Fibroblast of skin of left biceps (primary cell): ENCODE measurements around the gene CLEC16A.
A peak's percentile ranks its signal among the peaks of the same experiment; 100 is the strongest.

Experiments
- DNase-seq, 2 experiments: peaks; one replicate each; pipeline ENCODE4 v3.0.0-alpha.2; 2013; ENCODE audit warnings: low read depth in 2 of 2

Gene CLEC16A

GRCh38 chr16:11082108-11082859 lies 137.9 kb downstream of the CLEC16A start:
- DNase-seq, result no peak

GRCh38 chr16:11082860-11083388 lies 138.6 kb downstream of the CLEC16A start:
- no peak for DNase-seq

- peak in 1 of 2 experiments; percentile 52 for DNase-seq
These were observed 140.1 kb downstream of the CLEC16A start for GRCh38 chr16:11084484-11084875.

- DNase-seq, result no peak
These were observed 140.6 kb downstream of the CLEC16A start for GRCh38 chr16:11084876-11085485.

GRCh38 chr16:11085916-11086315 lies 141.6 kb downstream of the CLEC16A start:
- DNase-seq, result no peak

- DNase-seq, result no peak
These were observed 143.3 kb downstream of the CLEC16A start for GRCh38 chr16:11087691-11088073.

GRCh38 chr16:11088074-11088730 lies 143.8 kb downstream of the CLEC16A start:
- no peak for DNase-seq

- DNase-seq, result no peak
These were observed 144.5 kb downstream of the CLEC16A start for GRCh38 chr16:11088831-11089230.

- DNase-seq, result no peak
These were observed 145.2 kb downstream of the CLEC16A start for GRCh38 chr16:11089504-11090124.

GRCh38 chr16:11090232-11090631 lies 145.9 kb downstream of the CLEC16A start:
- DNase-seq, result no peak

GRCh38 chr16:11091021-11091785 lies 146.8 kb downstream of the CLEC16A start:
- no peak for DNase-seq

- DNase-seq, result no peak
These were observed 148.6 kb downstream of the CLEC16A start for GRCh38 chr16:11092788-11093571.

- no peak for DNase-seq
These were observed 149.3 kb downstream of the CLEC16A start for GRCh38 chr16:11093572-11094074.

- no peak for DNase-seq
These were observed 149.9 kb downstream of the CLEC16A start for GRCh38 chr16:11094075-11094856.

- no peak for DNase-seq
These were observed 150.6 kb downstream of the CLEC16A start for GRCh38 chr16:11094857-11095565.

GRCh38 chr16:11095935-11096334 lies 151.6 kb downstream of the CLEC16A start:
- DNase-seq, result no peak

- DNase-seq, result no peak
These were observed 152.9 kb downstream of the CLEC16A start for GRCh38 chr16:11097094-11097786.

GRCh38 chr16:11097787-11098167 lies 153.4 kb downstream of the CLEC16A start:
- no peak for DNase-seq
